Testis (tissue), 3 donors: ENCODE data around the gene VIPAS39. TPM values are rescaled to one million over a fixed set of nuclear protein-coding genes. Genes with fewer than 3 reads are reported as not detected.

Experiments used
- DNase-seq: peaks from one replicate; pipeline ENCODE4 v3.0.0-alpha.2; 2019
- H3K27ac ChIP-seq, 2 donors: fragments of 200-600 bp; sonication (generic); one replicate each; pipeline ENCODE4 v1.5.1; 2019
- H3K27me3 ChIP-seq: fragments of 200-600 bp; sonication (generic); one replicate; pipeline ENCODE4 v1.5.1; 2019
- H3K36me3 ChIP-seq: fragments of 200-600 bp; sonication (generic); one replicate; pipeline ENCODE4 v1.5.1; 2017; ENCODE audit warnings: low read depth; ENCODE audit errors: missing control alignments
- H3K4me1 ChIP-seq: fragments of 200-600 bp; sonication (generic); one replicate; pipeline ENCODE4 v1.5.1; 2019
- H3K4me3 ChIP-seq, 2 donors: fragments of 200-600 bp; sonication (generic); one replicate each; pipeline ENCODE4 v1.5.1; 2017 to 2019
- H3K9me3 ChIP-seq: fragments of 200-600 bp; sonication (generic); one replicate; pipeline ENCODE4 v1.5.1; 2017
- CTCF ChIP-seq, 3 experiments: fragments of 450-650 bp in 2 of 3; fragments of 200-600 bp in 1 of 3; sonication (generic) in 1 of 3; IDR thresholded peaks; one replicate each; pipeline ENCODE4 v1.5.1; 2016 to 2019; ENCODE audit warnings: antibody characterized with exemption in 3 of 3, mild to moderate bottlenecking in 2 of 3, moderate library complexity in 1 of 3
- POLR2A ChIP-seq: fragments of 450-650 bp; IDR thresholded peaks from one replicate; pipeline ENCODE4 v1.6.1; 2017; ENCODE audit warnings: antibody characterized with exemption, mild to moderate bottlenecking, moderate library complexity
- WGBS, 2 donors: methylation state at CpG; one replicate each; pipeline ENCODE4 v1.1.5; 2018; 5-methylcytosine and 5-hydroxymethylcytosine counted together
- intact Hi-C: fragments of 100-400 bp; cut with DNase I; formaldehyde crosslinking; loops from one replicate; pipeline ENCODE4 v1.15.1; 2023; ENCODE audit warnings: low total_unique reads
- polyA plus RNA-seq: library from polyadenylated mRNA; stranded (reverse); fragments of 350-450 nt; fragmentation: Illumina TruSeq; extraction: RNeasy Lipid Tissue Mini Kit (QIAGEN cat#74804); gene quantifications from one replicate; pipeline ENCODE4 v1.2.3, GENCODE V29; 2014; ENCODE audit warnings: low read depth, low replicate concordance; ENCODE audit not compliant: insufficient read depth
- total RNA-seq, 2 donors: library from RNA; depleted of rRNA; stranded (reverse); fragments of >200 nt; gene quantifications; one replicate each; pipeline ENCODE4 v1.2.3, GENCODE V29; 2016

The VIPAS39 gene
- total and polyA plus RNA-seq, 3 donors from 2014 or later, result 39.3 to 52.3 (median 45.8) TPM

- Histone ChIP-seq H3K27me3 (no peaks in the 10 kb centered on the region), H3K4me3 (no peak overlapping the region), H3K9me3 (no peaks in the 10 kb centered on the region), H3K4me1 (no peaks in the 10 kb centered on the region), H3K27ac (no peak overlapping the region), H3K36me3 (no peaks in the 10 kb centered on the region)
- DNase-seq, result no peak
- WGBS, 2 donors, result 60 to 88% methylated on average over 1 to 3 of the region's 3 CpGs
- TF ChIP-seq POLR2A (no peak), CTCF (IDR thresholded peaks at IDR 0.05) (no peak)
- intact Hi-C loops, result no loop called here
Measured at GRCh38 chr14:77485256-77485655, 27.9 kb upstream of the VIPAS39 start.

- WGBS, 2 donors, result 85% methylated on average over 7 to 8 of the region's 8 CpGs
- TF ChIP-seq POLR2A (no peak), CTCF (IDR thresholded peaks at IDR 0.05) (no peak)
Measured at GRCh38 chr14:77482422-77482821, 25.0 kb upstream of the VIPAS39 start.

GRCh38 chr14:77478796-77479195, 21.4 kb upstream of the VIPAS39 start:
- intact Hi-C loops, result no loop called here
- WGBS, 2 donors, result 86 to 100% methylated on average over 1 of the region's 1 CpG
- TF ChIP-seq CTCF (IDR thresholded peaks at IDR 0.05) (no peak), POLR2A (no peak)

More at GRCh38 chr14:77482422-77482821, 25.0 kb upstream of the VIPAS39 start:
- Histone ChIP-seq H3K4me1 (no peaks in the 10 kb centered on the region), H3K27ac (no peak overlapping the region), H3K9me3 (no peaks in the 10 kb centered on the region), H3K27me3 (no peaks in the 10 kb centered on the region), H3K4me3 (no peak overlapping the region), H3K36me3 (no peaks in the 10 kb centered on the region)
- intact Hi-C loops, result no loop called here
- no peak for DNase-seq

DNA sequence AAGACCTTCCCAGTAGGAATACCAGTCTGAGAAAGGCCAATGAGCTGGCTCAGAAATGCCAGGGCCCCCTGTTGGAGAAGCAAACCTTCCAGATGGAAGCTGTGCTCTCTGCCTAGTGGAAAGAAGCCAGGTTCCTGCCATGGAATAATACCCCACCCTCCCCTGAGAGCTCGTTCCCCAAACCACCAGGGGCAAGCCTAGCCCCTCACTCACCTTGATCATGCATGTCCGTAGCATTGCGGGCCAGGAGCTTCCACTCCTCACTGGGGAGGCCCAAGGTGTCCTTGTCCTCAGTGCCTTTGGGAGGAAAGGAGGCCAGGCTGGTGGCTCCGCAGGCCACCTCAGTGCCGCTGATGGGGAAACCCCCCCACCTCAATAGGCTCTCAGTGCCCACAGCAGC, 20.6 kb upstream of the VIPAS39 start:
- Histone ChIP-seq H3K27me3 (no peaks in the 10 kb centered on the region), H3K27ac (no peak overlapping the region), H3K4me1 (no peaks in the 10 kb centered on the region), H3K36me3 (no peaks in the 10 kb centered on the region), H3K9me3 (no peaks in the 10 kb centered on the region), H3K4me3 (no peak overlapping the region)
- WGBS, 2 donors, result 96 to 100% methylated on average over 1 to 5 of the region's 5 CpGs
- no peak for TF ChIP-seq CTCF (IDR thresholded peaks at IDR 0.05)
- intact Hi-C loops, result no loop called here
- no peak for DNase-seq

More at GRCh38 chr14:77478796-77479195, 21.4 kb upstream of the VIPAS39 start:
- no peak overlapping the region for H3K27ac ChIP-seq
- no peak for DNase-seq
- no peaks in the 10 kb centered on the region for H3K36me3 ChIP-seq
- no peaks in the 10 kb centered on the region for H3K9me3 ChIP-seq
- no peaks in the 10 kb centered on the region for H3K4me1 ChIP-seq
- no peaks in the 10 kb centered on the region for H3K27me3 ChIP-seq
- H3K4me3 ChIP-seq, result no peak overlapping the region

DNA sequence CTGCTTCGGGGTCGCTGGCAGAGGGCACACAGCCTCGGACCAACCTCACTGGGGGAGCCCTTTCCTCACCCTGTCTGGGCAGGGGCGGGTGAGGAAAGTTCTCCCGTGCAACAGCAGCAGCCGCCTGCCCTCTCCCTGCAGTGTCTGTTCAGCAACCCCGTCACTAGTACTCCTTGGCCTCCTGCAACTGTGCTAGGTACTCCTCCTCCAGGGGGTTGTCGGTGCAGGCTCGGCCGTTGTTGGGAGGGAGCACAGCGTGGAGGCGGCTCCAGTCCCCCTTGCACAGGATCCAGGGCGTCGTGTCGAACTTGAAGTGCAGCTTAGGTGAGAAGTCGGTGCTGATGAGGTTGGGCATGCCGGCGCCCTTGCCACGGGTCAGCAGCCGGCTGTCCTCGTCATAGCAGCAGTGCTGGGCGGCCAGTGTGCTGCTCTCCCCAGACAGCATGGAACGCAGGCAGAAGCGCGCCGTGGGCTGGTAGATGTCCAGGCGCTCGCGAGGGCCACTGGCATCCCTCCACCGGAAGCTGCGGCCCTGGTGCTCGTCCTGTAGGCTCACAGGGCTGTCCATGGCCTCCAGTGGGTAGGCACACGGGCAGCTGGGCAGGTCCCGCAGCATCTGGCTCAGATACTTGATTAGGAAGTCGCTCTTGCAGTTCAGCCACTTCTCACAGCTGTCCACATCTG, 18.2 kb upstream of the VIPAS39 start:
- Histone ChIP-seq H3K27ac (no peak overlapping the region), H3K4me3 (no peak overlapping the region), H3K27me3 (no peaks in the 10 kb centered on the region), H3K4me1 (no peaks in the 10 kb centered on the region), H3K9me3 (no peaks in the 10 kb centered on the region), H3K36me3 (no peaks in the 10 kb centered on the region)
- intact Hi-C loops, result no loop called here
- DNase-seq, result no peak
- 89 to 90% methylated on average over 29 to 35 of the region's 35 CpGs for WGBS, 2 donors
- TF ChIP-seq CTCF (IDR thresholded peaks at IDR 0.05) (no peak), POLR2A (no peak)
